Measurements from ENCODE around the gene NSMCE4A.

DNA sequence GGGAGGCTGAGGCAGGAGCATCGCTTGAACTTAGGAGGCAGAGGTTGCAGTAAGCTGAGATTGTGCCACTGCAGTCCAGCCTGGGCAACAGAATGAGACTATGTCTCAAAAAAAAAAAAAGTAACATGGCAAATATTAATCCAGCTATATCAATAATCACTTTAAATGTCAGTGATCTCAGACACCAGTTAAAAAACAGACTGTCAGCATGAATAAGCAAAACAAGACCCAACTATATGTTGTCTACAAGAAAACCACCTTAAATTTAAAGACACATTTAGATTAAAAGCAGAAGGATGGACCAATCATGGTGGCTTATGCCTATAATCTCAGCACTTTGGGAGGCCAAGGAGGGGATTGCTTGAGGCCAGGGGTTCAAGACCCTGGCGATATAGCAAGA is 38.7 kb downstream of the NSMCE4A start:
- no peak for TF ChIP-seq POLR2A (IDR thresholded peaks at IDR 0.05)
- TF ChIP-seq, protein P1, sequence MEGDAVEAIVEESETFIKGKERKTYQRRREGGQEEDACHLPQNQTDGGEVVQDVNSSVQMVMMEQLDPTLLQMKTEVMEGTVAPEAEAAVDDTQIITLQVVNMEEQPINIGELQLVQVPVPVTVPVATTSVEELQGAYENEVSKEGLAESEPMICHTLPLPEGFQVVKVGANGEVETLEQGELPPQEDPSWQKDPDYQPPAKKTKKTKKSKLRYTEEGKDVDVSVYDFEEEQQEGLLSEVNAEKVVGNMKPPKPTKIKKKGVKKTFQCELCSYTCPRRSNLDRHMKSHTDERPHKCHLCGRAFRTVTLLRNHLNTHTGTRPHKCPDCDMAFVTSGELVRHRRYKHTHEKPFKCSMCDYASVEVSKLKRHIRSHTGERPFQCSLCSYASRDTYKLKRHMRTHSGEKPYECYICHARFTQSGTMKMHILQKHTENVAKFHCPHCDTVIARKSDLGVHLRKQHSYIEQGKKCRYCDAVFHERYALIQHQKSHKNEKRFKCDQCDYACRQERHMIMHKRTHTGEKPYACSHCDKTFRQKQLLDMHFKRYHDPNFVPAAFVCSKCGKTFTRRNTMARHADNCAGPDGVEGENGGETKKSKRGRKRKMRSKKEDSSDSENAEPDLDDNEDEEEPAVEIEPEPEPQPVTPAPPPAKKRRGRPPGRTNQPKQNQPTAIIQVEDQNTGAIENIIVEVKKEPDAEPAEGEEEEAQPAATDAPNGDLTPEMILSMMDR (IDR thresholded peaks at IDR 0.05): no peak
- TF ChIP-seq EP300 (IDR thresholded peaks at IDR 0.05; ENCODE audit: low read depth): no peak
